HCT116 (cell line): ENCODE measurements around the gene DRD3. TPM values are rescaled to one million over a fixed set of nuclear protein-coding genes. Genes with fewer than 3 reads are reported as not detected.

Experiments used
- ATAC-seq: fragments of 200-7000 bp; cut with Tn5 transposase; 2 replicates; pipeline ENCODE4 v1.9.1; 2020; ENCODE audit warnings: mild to moderate bottlenecking, moderate library complexity
- BruUV-seq: library from RNA; stranded (reverse); fragments of 400-500 nt; replicated peaks from 2 replicates; lab custom pipeline; 2021; lab: Mats Ljungman, UMichigan
- CTCF ChIA-PET: fragments of 300-600 bp; sonication (Branson Sonifier 250); formaldehyde crosslinking; loops from one replicate; lab custom pipeline; 2021; ENCODE audit warnings: antibody characterized with exemption; lab: Charles Lee
- POLR2A ChIA-PET: fragments of 300-600, 350-600 bp; sonication (Branson Sonifier 250); formaldehyde crosslinking; loops from one replicate; lab custom pipeline; 2021; ENCODE audit warnings: antibody characterized with exemption; lab: Charles Lee
- RAD21 ChIA-PET, 2 experiments: fragments of 300-600 bp; sonication (Branson Sonifier 250); formaldehyde crosslinking; loops; one replicate each; lab custom pipeline; 2023; ENCODE audit warnings: low total read pairs in 2 of 2; ENCODE audit not compliant: uncharacterized antibody in 2 of 2, unreplicated experiment in 2 of 2, low non-redundant PET in 1 of 2; lab: Charles Lee
- DNase-seq: peaks from one replicate; pipeline ENCODE4 v3.0.0-alpha.2; 2010; ENCODE audit warnings: low read depth, low spot score
- H2AFZ ChIP-seq: fragments of 200-600 bp; shearing (Covaris generic), sonication (generic); 2 replicates; pipeline ENCODE4 v1.6.1; 2017; ENCODE audit warnings: low read depth, mixed run types, mixed read lengths, antibody characterized with exemption, low read length; ENCODE audit not compliant: poor library complexity, severe bottlenecking
- H3K27ac ChIP-seq: 2 replicates; pipeline ENCODE4 v1.5.1; 2012; ENCODE audit warnings: low read depth, low read length
- H3K27me3 ChIP-seq: fragments of 200-600 bp; sonication (generic); 2 replicates; pipeline ENCODE4 v1.6.1; 2016; ENCODE audit warnings: mixed run types, low read length, mixed read lengths; ENCODE audit not compliant: insufficient read depth
- H3K36me3 ChIP-seq, 2 experiments: fragments of 200-500 bp in 1 of 2; fragments of 200-600 bp in 1 of 2; sonication (Bioruptor generic) in 1 of 2; sonication (generic) in 1 of 2; 2 replicates each; pipeline versions ENCODE4 v1.5.1 to v1.6.1; 2014 to 2016; ENCODE audit warnings: low read length in 2 of 2, inconsistent platforms in 1 of 2, mixed read lengths in 1 of 2, mixed run types in 1 of 2; ENCODE audit not compliant: insufficient read depth in 2 of 2, control insufficient read depth in 1 of 2
- H3K4me1 ChIP-seq, 2 experiments: fragments of 200-600 bp in 1 of 2; sonication (generic) in 1 of 2; 2 replicates each; pipeline versions ENCODE4 v1.5.1 to v1.6.1; 2012 to 2017; ENCODE audit warnings: low read length in 2 of 2, inconsistent platforms in 1 of 2, mild to moderate bottlenecking in 1 of 2, mixed read lengths in 1 of 2, mixed run types in 1 of 2, moderate library complexity in 1 of 2; ENCODE audit not compliant: insufficient read depth in 2 of 2, control insufficient read depth in 1 of 2
- H3K4me2 ChIP-seq: fragments of 200-600 bp; sonication (generic); 2 replicates; pipeline ENCODE4 v1.6.1; 2017; ENCODE audit warnings: mixed run types, low read length, mixed read lengths
- H3K4me3 ChIP-seq, 2 experiments: fragments of 200-600 bp in 1 of 2; sonication (generic) in 1 of 2; replicated peaks in 1 of 2; 2 replicates each; pipeline ENCODE4 v1.5.1; 2011 to 2016; ENCODE audit warnings: low read length in 2 of 2, control low read depth in 1 of 2, low read depth in 1 of 2, mild to moderate bottlenecking in 1 of 2, mixed read lengths in 1 of 2, mixed run types in 1 of 2
- H3K79me2 ChIP-seq: fragments of 200-600 bp; sonication (generic); 2 replicates; pipeline ENCODE4 v1.6.1; 2017; ENCODE audit warnings: mild to moderate bottlenecking, mixed run types, low read length, moderate library complexity, mixed read lengths; ENCODE audit not compliant: insufficient read depth
- H3K9ac ChIP-seq: fragments of 200-600 bp; sonication (generic); 2 replicates; pipeline ENCODE4 v1.6.1; 2016; ENCODE audit warnings: low read length, mixed read lengths
- H3K9me2 ChIP-seq: fragments of 200-600 bp; sonication (generic), shearing (Covaris generic); 2 replicates; pipeline ENCODE4 v1.6.1; 2017; ENCODE audit warnings: mixed run types, mild to moderate bottlenecking, moderate library complexity; ENCODE audit not compliant: insufficient read depth
- H3K9me3 ChIP-seq, 2 experiments: fragments of 200-500 bp in 1 of 2; fragments of 200-600 bp in 1 of 2; sonication (Bioruptor generic) in 1 of 2; sonication (generic) in 1 of 2; 2 replicates each; pipeline ENCODE4 v1.6.1; 2014 to 2017; ENCODE audit warnings: low read length in 2 of 2, mixed read lengths in 2 of 2, inconsistent platforms in 1 of 2, low read depth in 1 of 2, mild to moderate bottlenecking in 1 of 2, mixed run types in 1 of 2, moderate library complexity in 1 of 2; ENCODE audit not compliant: control insufficient read depth in 1 of 2, insufficient read depth in 1 of 2
- H4K20me1 ChIP-seq: fragments of 200-600 bp; sonication (generic), shearing (Covaris generic); 2 replicates; pipeline ENCODE4 v1.6.1; 2017; ENCODE audit warnings: mixed run types, mild to moderate bottlenecking, moderate library complexity; ENCODE audit not compliant: insufficient read depth
- ATF3 ChIP-seq: IDR thresholded peaks from 2 replicates; pipeline ENCODE4 v1.6.1; 2012
- CBX3 ChIP-seq: IDR thresholded peaks from 2 replicates; pipeline ENCODE4 v1.6.1; 2012; ENCODE audit warnings: low read depth
- EGR1 ChIP-seq: IDR thresholded peaks from 2 replicates; pipeline ENCODE4 v1.6.1; 2012; ENCODE audit warnings: low read depth
- ELF1 ChIP-seq: IDR thresholded peaks from 2 replicates; pipeline ENCODE4 v1.6.1; 2012; ENCODE audit warnings: low read depth, borderline replicate concordance
- EZH2 ChIP-seq: fragments of 200-600 bp; sonication (generic); IDR thresholded peaks from 2 replicates; pipeline ENCODE4 v1.6.1; 2017; ENCODE audit warnings: antibody characterized with exemption, mixed run types
- EZH2phosphoT487 ChIP-seq: fragments of 200-600 bp; IDR thresholded peaks from 2 replicates; pipeline ENCODE4 v1.6.1; 2018; ENCODE audit warnings: antibody characterized with exemption, borderline replicate concordance
- FOSL1 ChIP-seq: IDR thresholded peaks from 2 replicates; pipeline ENCODE4 v1.6.1; 2012; ENCODE audit warnings: low read depth
- JUND ChIP-seq: IDR thresholded peaks from 2 replicates; pipeline ENCODE4 v1.6.1; 2012
- POLR2AphosphoS5 ChIP-seq: IDR thresholded peaks from 2 replicates; pipeline ENCODE4 v1.6.1; 2011; ENCODE audit warnings: mild to moderate bottlenecking, low read depth, low read length, moderate library complexity
- SIN3A ChIP-seq: IDR thresholded peaks from 2 replicates; pipeline ENCODE4 v1.6.1; 2012; ENCODE audit warnings: low read depth
- TCF7L2 ChIP-seq: IDR thresholded peaks from 2 replicates; pipeline ENCODE4 v1.7.0; 2011; ENCODE audit warnings: borderline replicate concordance, inconsistent platforms; ENCODE audit not compliant: insufficient read depth, insufficient read length; ENCODE audit errors: extremely low read depth
- YY1 ChIP-seq: IDR thresholded peaks from 2 replicates; pipeline ENCODE4 v1.6.1; 2011; ENCODE audit warnings: low read length, low read depth, moderate library complexity, mild to moderate bottlenecking; ENCODE audit not compliant: insufficient replicate concordance; ENCODE audit errors: extremely low read depth
- ZFX ChIP-seq: fragments of 450-650 bp; IDR thresholded peaks from 2 replicates; pipeline ENCODE4 v1.6.1; 2017
- ZNF274 ChIP-seq: fragments of 200-500 bp; sonication (Bioruptor generic); IDR thresholded peaks from 2 replicates; pipeline ENCODE4 v1.6.1; 2014; ENCODE audit warnings: mild to moderate bottlenecking, low read depth, low read length, inconsistent platforms
- intact Hi-C: fragments of 100-400 bp; cut with micrococcal nuclease; formaldehyde crosslinking; loops from 2 replicates; pipeline ENCODE4 v1.10.0; 2022
- total RNA-seq: library from RNA; stranded (reverse); gene quantifications from one replicate; pipeline ENCODE4 v1.2.1, GENCODE V29; 2021; ENCODE audit not compliant: unreplicated experiment
- TF ChIP-seq, protein P1 (sequence below), 3 experiments: fragments of 200-600 bp in 1 of 3; sonication (generic) in 1 of 3; IDR thresholded peaks in 2 of 3; conservative IDR thresholded peaks in 1 of 3; 2 replicates each; pipeline ENCODE4 v1.5.1; 2012 to 2017; ENCODE audit warnings: low read depth in 2 of 3, low read length in 2 of 3, antibody characterized with exemption in 1 of 3, borderline replicate concordance in 1 of 3, control low read depth in 1 of 3, mild to moderate bottlenecking in 1 of 3, mixed read lengths in 1 of 3, mixed run types in 1 of 3, moderate library complexity in 1 of 3; ENCODE audit not compliant: insufficient read depth in 1 of 3
- TF ChIP-seq, protein P2 (sequence below): IDR thresholded peaks from 2 replicates; pipeline ENCODE4 v1.6.1; 2011; ENCODE audit warnings: mild to moderate bottlenecking, low read length, moderate library complexity; ENCODE audit not compliant: insufficient replicate concordance; ENCODE audit errors: extremely low read depth

The DRD3 gene
- total RNA-seq, 1 experiment from 2014 or later: not detected

DNA sequence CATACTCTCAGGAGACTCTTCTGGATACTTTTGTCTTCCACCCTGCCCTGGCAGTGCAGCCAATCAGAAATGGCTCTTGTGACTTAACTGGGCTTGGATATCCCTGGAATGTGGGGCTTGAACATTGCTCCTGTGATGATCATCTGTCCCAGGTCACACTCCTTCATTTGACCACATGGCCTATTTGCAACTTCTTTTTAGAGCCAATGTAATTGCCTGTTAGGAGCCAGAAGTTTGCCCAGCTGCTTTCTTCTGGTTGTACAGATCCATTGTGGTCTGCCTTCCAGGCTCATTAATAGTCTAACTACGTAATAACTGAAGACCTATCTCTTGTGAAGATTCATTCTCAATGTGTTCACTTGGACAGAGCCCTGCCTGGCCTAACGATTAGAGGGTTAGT, 92.5 kb downstream of the DRD3 start:
- RAD21 ChIA-PET: no interaction called here
- H3K9me2 ChIP-seq: no peaks in the 10 kb centered on the region
- no peaks in the 10 kb centered on the region for H3K27me3 ChIP-seq
- no peaks in the 10 kb centered on the region for H3K4me1 ChIP-seq
- no peak overlapping the region for H2AFZ ChIP-seq
- H3K27ac ChIP-seq: no peak overlapping the region
- CTCF ChIA-PET: no interaction called here
- DNase-seq (no peak), ATAC-seq (no peak)
- H4K20me1 ChIP-seq: peaks cover 3% of the 10 kb centered on the region; the same call in 1 of the 2 replicates
- H3K9ac ChIP-seq: no peak overlapping the region
- H3K4me3 ChIP-seq: no peak overlapping the region
- H3K4me2 ChIP-seq: no peak overlapping the region
- BruUV-seq: TSS peak; percentile 27
- intact Hi-C loops: no loop called here
- no peak for TF ChIP-seq YY1
- no peak for TF ChIP-seq ATF3
- TF ChIP-seq ZFX: no peak
- TF ChIP-seq, protein P1, sequence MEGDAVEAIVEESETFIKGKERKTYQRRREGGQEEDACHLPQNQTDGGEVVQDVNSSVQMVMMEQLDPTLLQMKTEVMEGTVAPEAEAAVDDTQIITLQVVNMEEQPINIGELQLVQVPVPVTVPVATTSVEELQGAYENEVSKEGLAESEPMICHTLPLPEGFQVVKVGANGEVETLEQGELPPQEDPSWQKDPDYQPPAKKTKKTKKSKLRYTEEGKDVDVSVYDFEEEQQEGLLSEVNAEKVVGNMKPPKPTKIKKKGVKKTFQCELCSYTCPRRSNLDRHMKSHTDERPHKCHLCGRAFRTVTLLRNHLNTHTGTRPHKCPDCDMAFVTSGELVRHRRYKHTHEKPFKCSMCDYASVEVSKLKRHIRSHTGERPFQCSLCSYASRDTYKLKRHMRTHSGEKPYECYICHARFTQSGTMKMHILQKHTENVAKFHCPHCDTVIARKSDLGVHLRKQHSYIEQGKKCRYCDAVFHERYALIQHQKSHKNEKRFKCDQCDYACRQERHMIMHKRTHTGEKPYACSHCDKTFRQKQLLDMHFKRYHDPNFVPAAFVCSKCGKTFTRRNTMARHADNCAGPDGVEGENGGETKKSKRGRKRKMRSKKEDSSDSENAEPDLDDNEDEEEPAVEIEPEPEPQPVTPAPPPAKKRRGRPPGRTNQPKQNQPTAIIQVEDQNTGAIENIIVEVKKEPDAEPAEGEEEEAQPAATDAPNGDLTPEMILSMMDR (IDR thresholded peaks at IDR 0.05 in 2 of 3, conservative IDR thresholded peaks at IDR 0.05 in 1 of 3; ENCODE audit: borderline replicate concordance in 1 of 3, insufficient read depth in 1 of 3, low read depth in 2 of 3, low read length in 2 of 3): no peak
- TF ChIP-seq EZH2phosphoT487: no peak
- H3K9me3 ChIP-seq: no peaks in the 10 kb centered on the region
- peaks cover 28 to 49% of the 10 kb centered on the region in 2 experiments; a peak in 3 of 4 replicates for H3K36me3 ChIP-seq
- POLR2A ChIA-PET: no interaction called here
- H3K79me2 ChIP-seq: peaks cover 18% of the 10 kb centered on the region

GRCh38 chr3:114083112-114083511, 95.7 kb downstream of the DRD3 start:
- Histone ChIP-seq H3K4me3 (no peak overlapping the region), H3K36me3 (peaks cover 43 to 62% of the 10 kb centered on the region in 2 experiments; a peak in 3 of 4 replicates), H2AFZ (no peak overlapping the region), H3K4me1 (no peaks in the 10 kb centered on the region), H3K27me3 (no peaks in the 10 kb centered on the region), H3K27ac (no peak overlapping the region), H3K79me2 (peaks cover 18% of the 10 kb centered on the region), H3K9me3 (no peaks in the 10 kb centered on the region), H3K9me2 (no peaks in the 10 kb centered on the region), H3K9ac (no peak overlapping the region), H3K4me2 (no peak overlapping the region), H4K20me1 (peaks cover 3% of the 10 kb centered on the region; the same call in 1 of the 2 replicates)
- RAD21 ChIA-PET: no interaction called here
- POLR2A ChIA-PET: no interaction called here
- no peak for ATAC-seq
- intact Hi-C loops: no loop called here
- no TSS peak for BruUV-seq
- CTCF ChIA-PET: no interaction called here
- DNase-seq: no peak
- TF ChIP-seq POLR2AphosphoS5 (no peak), EGR1 (no peak), JUND (no peak), FOSL1 (no peak), CBX3 (no peak), YY1 (no peak), EZH2 (no peak), EZH2phosphoT487 (no peak), ELF1 (no peak), TCF7L2 (no peak), ZNF274 (no peak), SIN3A (no peak)
- TF ChIP-seq, protein P2, sequence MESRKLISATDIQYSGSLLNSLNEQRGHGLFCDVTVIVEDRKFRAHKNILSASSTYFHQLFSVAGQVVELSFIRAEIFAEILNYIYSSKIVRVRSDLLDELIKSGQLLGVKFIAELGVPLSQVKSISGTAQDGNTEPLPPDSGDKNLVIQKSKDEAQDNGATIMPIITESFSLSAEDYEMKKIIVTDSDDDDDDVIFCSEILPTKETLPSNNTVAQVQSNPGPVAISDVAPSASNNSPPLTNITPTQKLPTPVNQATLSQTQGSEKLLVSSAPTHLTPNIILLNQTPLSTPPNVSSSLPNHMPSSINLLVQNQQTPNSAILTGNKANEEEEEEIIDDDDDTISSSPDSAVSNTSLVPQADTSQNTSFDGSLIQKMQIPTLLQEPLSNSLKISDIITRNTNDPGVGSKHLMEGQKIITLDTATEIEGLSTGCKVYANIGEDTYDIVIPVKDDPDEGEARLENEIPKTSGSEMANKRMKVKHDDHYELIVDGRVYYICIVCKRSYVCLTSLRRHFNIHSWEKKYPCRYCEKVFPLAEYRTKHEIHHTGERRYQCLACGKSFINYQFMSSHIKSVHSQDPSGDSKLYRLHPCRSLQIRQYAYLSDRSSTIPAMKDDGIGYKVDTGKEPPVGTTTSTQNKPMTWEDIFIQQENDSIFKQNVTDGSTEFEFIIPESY: no peak
